Activated T-helper 9 cell treated with anti-CD3 and anti-CD28 coated beads, Interleukin-2, amount 50 U/mL, for 16 hours (primary cell): ENCODE measurements around the gene PLIN5.
A peak's percentile ranks its signal among the peaks of the same experiment; 100 is the strongest.
"Not testable (repeated sequence)": the region's sequence is repeated elsewhere in the genome, so short reads cannot be mapped to it uniquely, and the experiment has no call there.

Experiments used
- DNase-seq: peaks from one replicate; pipeline ENCODE4 v3.0.0-alpha.2; 2020; ENCODE audit warnings: low read depth

PLIN5 gene

DNA sequence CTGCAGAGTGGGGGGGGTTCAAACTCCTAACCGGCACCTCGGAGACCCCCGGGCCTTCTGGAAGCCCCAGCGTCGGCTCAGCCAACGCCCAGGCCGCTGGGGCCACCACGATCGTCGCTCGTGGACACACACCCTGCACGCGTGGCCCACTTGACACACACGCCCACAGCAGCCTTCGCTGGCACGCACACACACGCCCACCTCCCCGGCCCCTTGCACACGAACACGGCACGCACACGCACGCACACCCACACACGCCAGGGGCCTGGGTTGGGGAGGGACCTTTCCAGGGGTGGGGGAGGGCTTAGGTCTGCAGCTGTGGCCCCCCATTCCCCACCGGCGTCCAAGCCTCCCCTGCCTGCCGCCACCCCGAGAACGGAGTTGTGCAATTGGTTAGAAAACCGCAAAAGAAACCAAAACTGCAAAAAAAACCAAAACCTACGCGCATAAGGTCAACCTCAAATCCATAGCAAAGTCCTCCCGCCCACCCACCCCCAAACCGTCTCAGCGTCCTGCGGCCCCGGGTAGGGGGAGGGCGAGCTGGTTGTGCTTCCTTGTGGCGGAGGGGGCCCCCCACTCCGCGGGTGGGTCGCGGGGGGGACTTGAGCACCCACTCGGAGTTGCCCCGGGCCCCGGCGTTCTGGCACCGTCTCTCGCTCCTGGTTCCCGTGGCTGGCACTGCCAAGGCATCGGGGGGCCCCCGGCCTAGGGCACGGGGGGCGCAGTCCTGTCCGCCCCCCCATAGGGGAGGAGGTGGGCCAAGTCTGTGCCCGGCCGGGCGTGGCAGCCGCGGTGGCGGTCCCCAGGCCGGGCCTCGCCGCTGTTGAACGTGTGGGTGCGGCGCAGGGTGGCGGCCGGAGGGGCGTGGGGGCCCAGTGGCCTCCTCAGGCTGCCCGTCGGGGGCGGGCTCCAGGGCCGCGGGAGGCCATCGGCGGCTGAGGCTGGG lies 8.1 kb upstream of the PLIN5 start:
- DNase-seq = no peak

DNA sequence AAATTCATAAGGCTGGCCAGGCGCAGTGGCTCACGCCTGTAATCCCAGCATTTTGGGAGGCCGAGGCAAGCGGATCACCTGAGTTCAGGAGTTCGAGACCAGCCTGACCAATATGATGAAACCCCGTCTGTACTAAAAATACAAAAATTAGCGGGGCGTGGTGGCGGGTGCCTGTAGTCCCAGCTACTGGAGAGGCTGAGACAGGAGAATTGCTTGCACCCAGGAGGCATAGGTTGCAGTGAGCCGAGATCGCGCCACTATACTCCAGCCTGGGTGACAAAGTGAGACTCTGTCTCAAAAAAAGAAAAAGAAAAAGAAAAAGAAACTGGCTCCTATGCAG lies 6.8 kb upstream of the PLIN5 start:
- DNase-seq = not testable (repeated sequence)

DNA sequence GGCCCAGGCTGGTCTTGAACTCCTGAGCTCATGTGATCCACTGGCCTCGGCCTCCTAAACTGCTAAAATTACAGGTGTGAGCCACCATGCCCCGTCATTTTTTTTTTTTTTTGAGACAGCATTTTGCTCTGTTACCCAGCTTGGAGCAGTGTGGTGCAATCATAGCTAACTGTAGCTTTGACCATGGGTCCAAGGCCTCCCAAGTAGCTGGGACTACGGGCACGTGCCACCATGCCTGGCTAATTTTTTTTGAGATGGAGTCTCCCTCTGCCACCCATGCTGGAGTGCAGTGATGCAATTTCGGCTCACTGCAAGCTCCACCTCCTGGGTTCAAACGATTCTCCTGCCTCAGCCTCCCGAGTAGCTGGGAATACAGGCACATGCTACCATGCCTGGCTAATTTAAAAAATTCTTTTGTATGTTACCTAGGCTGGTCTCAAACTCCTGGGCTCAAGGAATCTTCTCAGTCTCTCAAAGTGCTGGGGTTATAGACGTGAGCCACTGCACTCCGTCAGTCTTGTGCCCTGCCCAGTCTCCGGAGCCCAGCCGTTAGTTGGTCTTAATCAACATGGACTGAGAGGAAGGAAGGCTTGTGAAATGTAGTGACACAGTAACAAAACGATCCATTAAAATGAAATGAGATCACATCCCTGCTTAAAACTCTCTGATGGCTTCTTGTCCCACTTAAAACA lies 6.2 kb upstream of the PLIN5 start:
- no peak for DNase-seq

DNA sequence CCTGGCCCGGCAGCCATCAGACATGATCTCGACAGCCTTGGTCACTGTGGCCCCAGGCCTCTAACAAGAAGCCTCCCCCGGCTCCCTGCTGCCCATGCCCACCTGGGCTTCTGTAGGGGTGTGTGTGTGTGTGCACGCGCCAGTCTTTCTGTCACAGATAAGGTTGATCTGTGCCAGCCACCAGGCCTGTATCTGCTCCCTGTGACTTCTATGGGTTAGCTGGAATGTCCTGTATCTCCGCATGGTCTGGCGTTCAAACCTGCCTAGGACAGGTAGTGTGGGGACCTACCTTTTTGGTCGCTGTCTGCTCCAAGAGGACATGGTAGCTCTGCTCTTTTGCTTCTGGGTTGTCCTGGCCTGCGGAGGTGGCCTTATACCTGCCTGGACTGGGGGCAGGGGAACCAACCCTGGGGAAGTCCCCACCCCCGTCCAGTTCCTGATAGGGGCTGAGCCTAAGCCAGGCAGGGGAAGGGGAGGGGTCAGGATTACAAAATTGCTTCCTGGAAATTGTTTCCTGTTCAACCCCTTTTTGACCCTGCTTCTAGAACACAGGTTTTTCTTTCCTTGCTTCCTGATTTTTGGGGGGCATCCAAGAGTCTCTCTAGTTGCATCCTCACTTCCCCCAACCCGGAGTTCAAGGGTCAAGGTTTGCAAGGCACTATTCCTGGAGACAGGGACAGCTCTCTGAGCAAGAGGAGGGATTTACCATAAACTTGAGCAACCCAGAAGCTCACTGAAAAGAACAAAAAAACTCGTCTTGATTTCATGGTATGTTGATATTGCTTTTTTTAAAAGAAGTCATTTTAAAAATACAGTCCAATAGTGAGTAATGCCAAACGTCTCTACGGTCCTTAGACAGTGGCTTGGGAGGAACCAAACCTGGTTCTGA lies 4.9 kb upstream of the PLIN5 start, which contains the start of gene LRG1:
Gene LRG1 (minus strand): TSS at position 344 of the 889 bp plus-strand sequence. CDS start 23 bp downstream, at position 321.
- no peak for DNase-seq

DNA sequence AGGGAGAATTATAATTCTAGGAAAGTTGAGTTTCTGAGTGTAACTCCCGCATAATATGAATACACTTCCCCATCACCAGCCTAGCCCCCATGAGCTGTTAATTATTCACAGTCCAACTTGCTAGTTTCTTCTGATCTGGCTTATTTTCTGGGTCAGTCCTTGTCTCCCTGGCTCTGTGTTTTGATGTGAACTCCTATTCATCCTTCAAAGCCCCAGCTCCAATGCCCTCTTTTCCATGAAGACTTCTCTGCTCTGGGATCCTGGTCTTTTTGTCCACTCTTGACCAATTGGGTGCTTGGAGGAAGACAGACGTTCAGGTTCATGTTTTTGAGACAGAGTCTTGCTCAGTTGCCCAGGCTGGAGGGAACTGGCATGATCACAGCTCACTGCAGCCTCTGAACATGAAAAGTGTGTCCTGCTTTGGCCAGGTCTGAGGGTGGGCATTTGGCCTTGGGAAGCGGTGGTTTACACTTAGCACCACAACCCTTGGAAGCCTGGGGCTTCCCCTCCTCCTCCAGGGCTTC lies 4.2 kb upstream of the PLIN5 start:
- DNase-seq = no peak

DNA sequence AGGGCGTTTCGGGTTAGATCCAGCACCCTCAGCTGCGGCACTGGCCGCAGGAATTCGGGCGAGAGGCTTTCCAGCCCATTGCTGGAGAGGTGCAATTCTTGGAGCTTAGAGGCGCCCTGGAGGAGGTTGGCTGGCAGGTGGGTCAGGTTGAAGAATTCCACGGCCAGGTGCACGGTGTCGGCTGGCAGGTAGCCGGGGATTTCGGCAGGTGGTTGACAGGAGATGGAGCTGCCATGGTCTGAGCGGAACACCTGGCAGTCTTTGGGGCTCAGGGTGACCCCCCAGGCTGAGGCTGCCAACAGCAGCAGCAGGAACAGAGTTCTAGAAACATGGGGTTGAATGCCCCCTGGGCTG lies 3.6 kb upstream of the PLIN5 start:
- no peak for DNase-seq

DNA sequence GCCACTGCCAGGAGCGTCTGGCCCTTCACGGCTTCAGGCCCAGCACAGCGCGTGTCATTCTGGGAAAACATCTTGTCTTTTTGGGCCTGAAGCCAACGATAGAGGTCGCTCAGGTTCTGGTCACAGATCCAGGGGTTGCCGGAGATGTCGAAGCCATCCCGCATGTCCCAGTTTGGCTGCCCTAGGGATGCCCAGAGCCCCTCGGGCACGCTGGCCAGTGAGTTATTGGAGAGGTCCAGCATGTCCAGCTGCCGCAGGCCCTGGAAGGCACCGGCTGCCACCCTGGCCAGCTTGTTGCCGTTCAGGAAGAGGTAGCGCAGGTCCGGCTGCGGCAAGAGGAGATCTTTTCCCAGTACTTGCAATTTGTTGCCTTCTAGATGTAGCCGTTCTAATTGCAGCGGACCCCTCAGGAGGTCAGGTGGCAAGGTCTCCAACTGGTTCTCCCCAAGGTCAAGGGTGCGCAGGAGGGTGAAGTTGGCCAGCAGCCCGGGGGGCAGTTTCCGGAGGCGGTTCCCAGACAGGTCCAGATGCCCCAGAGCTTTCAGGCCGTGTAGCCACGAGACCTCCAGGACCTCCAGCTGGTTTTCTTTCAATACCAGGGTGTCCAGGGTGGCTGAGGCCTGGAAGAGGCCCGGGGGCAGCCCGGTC lies 3.1 kb upstream of the PLIN5 start:
- no peak for DNase-seq

DNA sequence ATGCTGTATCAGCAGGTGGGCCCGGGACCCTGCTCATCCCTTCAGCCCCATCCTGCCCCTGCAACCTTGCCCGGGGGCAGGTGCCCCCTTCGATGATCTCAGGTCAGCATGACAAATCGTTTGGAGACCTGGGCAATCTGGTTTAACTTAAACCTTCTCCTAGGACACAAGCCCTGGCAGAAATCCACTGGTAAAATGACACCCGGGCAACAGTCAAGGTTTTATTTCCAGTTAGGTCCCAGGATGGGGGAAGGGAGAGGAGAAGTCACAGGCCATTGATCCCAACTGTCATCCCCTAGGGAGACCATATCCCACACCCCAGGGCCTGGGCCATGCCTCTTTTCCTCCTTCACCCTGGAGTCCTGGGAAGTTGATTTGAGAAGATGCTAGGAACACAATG lies 1.8 kb upstream of the PLIN5 start:
- no peak for DNase-seq

DNA sequence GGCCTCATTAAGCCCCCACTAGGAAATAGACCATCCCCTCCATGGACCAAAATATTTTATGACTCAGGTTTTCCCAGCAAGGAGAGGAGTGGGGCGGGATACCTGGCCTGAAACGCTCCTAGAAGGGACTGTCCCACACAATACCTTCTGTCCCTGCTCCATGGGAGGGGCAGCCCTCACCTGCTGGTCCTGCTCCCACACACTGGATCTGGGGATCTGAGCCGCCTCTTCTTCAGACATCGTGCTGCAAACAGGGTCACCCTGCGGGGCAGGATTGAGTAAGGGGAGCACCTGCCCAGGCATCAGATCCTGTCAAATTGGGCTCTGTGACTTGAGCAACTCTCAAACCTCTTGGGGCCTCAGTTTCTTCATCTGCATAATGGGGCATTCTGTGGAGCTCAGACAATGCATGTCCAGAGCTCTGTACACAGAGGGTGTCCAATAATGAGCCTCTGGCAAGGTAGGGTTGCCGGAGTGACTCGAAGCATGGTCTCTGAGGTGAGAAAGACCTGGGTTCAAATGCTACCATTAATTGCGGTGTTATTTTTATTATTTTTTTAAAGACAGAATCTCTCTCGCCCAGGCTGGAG lies 1.1 kb downstream of the PLIN5 start:
- no peak for DNase-seq

DNA sequence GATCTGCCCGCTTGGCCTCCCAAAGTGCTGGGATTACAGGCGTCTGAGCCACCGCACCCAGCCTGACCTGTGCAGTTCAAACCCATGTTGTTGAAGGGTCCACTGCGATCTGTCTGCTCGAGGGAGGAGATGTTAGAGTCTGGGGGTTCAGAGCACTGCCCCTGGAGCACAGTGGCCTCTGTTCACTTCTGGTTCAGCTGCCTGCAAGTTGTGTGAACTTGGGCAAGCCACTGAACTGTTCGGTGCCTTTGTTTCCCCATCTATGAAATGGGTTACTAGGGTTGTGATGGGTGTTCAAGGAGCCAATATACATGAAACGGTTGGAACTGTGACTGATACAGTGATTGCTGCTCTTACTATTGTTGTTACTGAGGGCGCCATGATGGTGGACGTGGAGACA lies 1.7 kb downstream of the PLIN5 start:
- no peak for DNase-seq

DNA sequence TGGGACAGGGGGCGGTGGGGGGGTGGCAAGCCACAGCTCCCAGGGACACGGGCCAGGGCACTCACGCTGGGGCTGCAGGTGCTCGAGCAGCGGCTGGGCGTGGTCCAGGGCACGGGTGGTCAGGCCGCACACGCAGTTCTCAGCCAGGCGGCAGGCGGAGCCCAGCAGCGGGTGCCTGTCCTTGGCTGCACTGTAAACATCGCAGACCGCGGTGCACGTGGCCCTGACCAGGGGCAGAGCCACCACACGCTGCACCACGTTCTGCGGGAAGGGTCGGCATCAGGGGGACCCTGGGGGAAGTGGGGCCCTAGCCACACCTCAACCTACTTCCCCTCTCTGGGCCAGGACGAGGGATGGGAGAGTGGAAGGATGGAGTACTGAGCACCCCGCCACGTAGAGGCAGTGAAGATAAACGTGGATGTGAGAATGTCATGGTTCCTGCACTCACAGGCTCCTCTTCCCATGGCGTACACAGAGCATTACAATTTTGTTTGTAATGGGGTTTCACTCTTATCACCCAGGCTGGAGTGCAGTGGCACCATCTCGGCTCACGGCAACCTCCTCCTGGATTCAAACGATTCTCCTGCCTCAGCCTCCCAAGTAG lies 3.4 kb downstream of the PLIN5 start:
- DNase-seq = no peak

DNA sequence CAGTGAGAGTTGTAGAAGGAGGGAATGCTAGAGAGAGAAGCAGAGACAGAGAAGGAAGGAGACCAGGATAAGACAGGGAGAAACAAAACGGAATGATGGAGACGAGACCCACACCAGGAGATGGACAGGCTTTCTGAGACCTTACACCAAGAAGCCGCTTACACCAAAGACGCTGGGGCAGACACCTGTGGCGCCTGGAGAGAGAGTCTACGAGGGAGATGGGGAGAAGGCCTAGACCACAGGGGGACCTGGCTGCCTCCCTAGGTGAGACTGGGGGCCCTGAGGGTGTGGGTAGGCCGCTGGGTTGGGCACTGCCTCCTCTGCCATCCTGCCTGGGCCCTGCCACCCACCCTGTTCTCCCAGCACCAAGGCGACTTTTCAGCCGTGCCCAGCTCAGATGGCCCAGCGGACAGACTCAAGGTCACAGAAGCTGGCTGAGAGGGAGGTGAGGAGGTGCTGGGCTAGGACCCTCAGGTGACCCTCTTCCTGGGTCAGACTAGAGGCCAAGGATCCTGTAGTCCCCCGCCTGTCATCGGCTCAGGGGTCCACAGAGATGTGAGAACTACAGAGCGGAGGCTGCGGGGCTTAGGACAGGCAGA lies 5.0 kb downstream of the PLIN5 start:
- no peak for DNase-seq

DNA sequence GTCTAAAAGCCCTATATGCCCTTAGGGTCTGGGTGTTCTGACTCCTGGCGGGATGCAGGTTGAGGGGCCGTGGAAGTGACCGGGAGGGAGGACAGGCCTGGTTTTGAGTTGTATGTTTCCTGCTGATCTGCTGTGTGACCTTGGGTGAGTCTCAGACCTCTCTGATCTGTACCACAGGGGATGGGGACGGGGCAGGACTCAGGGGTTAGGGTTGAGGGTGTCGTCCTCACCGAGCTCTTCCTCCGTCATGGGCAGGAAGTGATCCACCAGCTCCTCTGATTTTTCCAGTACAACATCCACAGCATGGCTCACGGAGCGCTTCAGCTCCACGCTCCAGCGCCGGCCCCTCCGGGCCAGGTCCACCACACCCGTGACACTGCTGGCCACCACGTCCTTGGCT lies 6.2 kb downstream of the PLIN5 start:
- DNase-seq = no peak

DNA sequence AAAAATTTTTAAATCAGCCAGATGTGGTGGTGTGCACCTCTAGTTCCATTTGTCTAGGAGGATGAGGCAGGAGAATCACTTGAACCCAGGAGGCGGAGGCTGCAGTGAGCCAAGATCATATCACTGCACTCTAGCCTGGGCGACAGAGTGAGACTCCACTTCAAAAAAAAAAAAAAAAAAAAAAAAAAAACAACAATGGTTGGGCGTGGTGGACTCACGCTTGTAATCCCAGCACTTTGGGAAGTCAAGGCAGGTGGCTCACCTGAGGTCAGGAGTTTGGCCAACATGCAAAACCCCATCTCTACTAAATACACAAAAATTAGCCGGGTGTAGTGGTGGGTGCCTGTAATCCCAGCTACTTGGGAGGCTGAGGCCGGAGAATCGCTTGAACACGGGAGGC lies 7.6 kb downstream of the PLIN5 start:
- not testable (repeated sequence) for DNase-seq

DNA sequence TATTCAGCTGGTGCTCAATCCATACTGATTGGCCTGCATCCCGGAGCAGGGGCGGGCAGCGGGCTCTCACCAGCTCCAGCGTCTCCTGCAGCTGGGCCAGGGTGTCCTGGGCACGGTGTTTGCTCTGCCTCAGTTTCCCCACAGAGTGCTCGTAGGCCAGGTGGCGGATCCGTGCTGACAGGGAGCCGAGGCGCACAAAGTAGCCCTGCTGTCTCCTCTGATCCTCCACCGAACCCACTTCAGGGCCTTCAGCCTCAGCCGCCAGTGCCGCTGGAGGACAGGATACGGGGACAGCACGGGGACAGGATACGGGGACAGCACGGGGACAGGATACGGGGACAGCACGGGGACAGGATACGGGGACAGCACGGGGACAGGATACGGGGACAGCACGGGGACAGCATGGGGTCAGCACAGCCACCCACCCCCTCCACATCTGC lies 9.4 kb downstream of the PLIN5 start:
- DNase-seq = no peak

DNA sequence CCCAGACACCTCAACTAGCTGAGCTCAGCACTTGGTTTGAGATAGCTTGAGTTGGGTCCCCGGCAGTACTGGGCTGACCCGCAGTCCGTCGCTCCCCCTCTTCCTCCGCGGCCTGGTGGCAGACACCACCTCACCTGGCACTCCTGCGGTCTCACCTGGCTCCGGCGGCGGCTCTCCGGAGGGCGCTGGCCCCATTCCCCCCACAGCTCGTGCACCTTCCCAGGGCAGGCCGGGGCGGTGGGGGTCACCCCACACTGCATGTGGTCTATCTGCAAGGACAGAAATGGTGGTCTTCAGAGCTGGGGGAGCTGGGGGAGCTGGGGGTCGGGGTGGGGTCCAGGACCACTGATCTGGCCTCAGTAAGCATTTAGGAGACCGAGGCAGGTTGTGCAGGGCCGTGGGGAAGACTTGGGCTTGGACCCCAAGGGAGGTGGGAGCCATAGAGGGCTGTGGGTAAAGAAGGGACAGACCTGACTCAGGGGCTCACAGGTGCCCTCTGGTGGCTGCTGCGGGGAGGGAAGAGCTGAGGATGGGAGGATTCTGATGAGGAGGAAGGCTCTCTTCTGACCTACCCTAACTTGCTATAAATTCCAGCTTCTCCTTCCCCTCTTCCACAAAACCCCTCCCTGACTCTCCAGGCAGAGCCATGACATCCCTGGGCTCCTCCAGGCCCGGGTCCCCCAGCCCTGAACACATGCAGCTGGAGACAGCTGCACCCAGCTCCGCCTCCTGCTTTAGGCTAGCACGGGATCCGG lies 10.0 kb downstream of the PLIN5 start:
- DNase-seq = peak; percentile 46

DNA sequence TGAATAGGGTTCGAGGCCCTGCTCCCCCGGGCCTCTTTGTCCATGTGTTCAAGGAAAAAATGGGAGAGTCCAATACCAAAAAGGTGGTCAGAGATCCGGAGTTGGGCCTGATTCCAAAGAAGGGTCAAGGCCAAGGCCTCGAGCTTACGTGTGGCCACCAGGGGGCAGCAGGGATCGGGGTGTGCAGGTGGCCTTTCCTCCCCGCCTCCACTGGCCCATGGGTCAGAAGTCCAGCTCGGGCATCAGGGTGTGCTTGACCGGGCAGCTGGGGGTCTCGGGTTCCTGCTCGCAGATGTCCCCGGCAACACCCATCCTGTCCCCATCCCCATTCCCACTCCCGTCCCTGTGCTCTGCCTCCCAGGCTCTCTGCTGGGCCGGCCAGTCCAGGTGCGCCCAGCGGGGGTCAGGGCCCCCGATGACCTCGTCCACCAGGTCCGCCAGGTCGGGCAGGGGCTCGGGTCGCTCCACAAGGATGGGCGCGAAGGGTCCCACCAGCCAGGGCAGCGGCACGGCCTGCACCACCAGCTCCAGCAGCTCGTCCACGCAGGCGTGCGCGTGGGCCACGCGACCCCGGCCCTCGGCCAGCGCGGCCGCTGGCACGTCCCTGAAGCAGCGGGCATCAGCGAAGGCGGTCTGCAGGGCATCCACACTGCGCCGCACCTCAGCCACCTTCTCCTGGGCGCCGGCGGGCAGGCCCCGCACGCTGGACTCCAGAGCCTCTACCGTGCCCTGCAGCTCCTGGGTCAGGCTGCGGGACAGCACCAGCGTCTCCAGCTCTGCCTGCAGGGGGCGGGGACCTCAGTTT lies 11.5 kb downstream of the PLIN5 start:
- DNase-seq = peak; percentile 13

DNA sequence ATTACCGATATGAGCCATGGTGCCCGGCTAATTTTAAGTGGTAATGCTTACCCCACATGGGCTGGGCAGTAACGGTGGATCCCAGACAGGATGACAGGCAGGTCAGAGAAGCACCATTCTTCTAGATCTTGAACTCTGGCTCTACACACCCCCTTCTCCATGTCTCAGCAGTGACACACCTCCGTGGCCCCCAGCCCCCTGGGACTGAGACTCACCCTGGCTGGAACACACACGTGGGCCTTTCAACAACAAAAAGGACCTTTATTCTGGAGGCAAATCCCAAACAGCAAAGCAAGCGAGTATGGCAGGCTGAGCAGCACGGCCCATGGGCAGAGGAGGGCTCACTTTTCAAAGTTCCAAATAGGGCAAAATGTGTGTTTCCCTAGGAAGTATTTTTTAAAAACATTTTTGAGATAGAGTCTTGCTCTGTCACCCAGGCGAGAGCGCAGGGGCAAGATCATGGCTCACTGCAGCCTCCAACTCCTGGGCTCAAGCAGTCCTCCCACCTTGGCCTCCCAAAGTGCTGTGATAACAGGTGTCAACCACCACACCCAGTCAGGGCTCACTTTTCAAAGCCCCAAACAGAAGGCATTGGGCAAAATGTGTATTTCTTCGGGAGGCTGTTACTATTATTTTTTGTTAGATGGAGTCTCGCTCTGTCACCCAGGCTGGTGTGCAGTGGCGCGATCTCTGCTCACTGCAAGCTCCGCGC lies 12.6 kb downstream of the PLIN5 start:
- no peak for DNase-seq
